Natural killer cell treated with Interleukin-12 subunit alpha and Interleukin-12 subunit beta and Interleukin-15 and Interleukin-18, amount 100 ng/mL, for 72 hours (primary cell): ENCODE measurements around the gene IKZF3. TPM values are rescaled to one million over a fixed set of nuclear protein-coding genes. Genes with fewer than 3 reads are reported as not detected.
A peak's percentile ranks its signal among the peaks of the same experiment; 100 is the strongest.
"Not testable (repeated sequence)": the region's sequence is repeated elsewhere in the genome, so short reads cannot be mapped to it uniquely, and the experiment has no call there.

Experiments used
- ATAC-seq, 2 donors: fragments of 150-1000 bp; cut with Tn5 transposase in 1 of 2; sonication (Bioruptor Pico), chemical (Tn5 transposase) in 1 of 2; 2 replicates each; pipeline ENCODE4 v1.10.0; 2021
- DNase-seq: peaks from one replicate; pipeline ENCODE4 v3.0.0; 2022; ENCODE audit warnings: low spot score
- H3K27ac Mint-ChIP-seq, 2 donors: 1 replicate in 1 of 2; 2 replicates in 1 of 2; pipeline ENCODE4 v1.8.0; 2022; ENCODE audit warnings: mixed read lengths in 2 of 2, mild to moderate bottlenecking in 1 of 2, moderate library complexity in 1 of 2
- H3K27me3 Mint-ChIP-seq, 2 donors: 1 replicate in 1 of 2; 2 replicates in 1 of 2; pipeline ENCODE4 v1.8.0; 2022; ENCODE audit warnings: mixed read lengths in 2 of 2
- H3K36me3 Mint-ChIP-seq: one replicate; pipeline ENCODE4 v1.8.0; 2022; ENCODE audit warnings: mixed read lengths
- H3K4me1 Mint-ChIP-seq, 2 donors: 1 replicate in 1 of 2; 2 replicates in 1 of 2; pipeline ENCODE4 v1.8.0; 2022; ENCODE audit warnings: low read depth in 2 of 2, mixed read lengths in 2 of 2, mild to moderate bottlenecking in 1 of 2
- H3K4me3 Mint-ChIP-seq: one replicate; pipeline ENCODE4 v1.8.0; 2022; ENCODE audit warnings: mixed read lengths
- H3K9me3 Mint-ChIP-seq: 2 replicates; pipeline ENCODE4 v1.8.0; 2022; ENCODE audit warnings: mixed read lengths
- total RNA-seq, 2 donors: library from RNA; stranded (reverse); gene quantifications; one replicate each; pipeline ENCODE4 v1.2.3, GENCODE V29; 2022

Gene IKZF3
- total RNA-seq, 2 donors from 2014 or later, result 65.5 to 80.9 TPM

DNA sequence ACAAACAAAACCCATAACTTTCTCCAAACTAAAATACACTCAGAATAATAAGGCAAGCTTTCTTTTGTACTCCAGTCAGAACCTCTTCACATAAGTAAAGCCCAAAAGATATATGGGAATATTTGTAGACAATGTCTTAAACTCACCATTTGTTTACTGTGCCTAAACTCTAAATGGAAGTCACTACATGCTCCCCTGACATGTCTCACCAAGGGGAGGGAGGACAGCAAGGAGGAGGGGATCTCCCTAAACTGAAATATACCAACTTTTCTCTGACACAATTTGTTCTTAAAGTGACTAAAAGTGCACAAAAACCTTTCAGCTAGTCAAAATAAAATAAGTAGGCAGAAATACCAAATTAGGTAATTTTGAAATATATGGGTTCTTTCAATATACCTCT, 87.9 kb downstream of the IKZF3 start:
- no peaks in the 10 kb centered on the region for H3K9me3 Mint-ChIP-seq
- H3K27me3 Mint-ChIP-seq, result no peaks in the 10 kb centered on the region
- peak overlapping the region; percentile 90 for H3K4me3 Mint-ChIP-seq
- H3K4me1 Mint-ChIP-seq, result peaks cover 68 to 76% of the 10 kb centered on the region in 2 donors
- peak overlapping the region; percentile 92 to 95 for H3K27ac Mint-ChIP-seq
- H3K36me3 Mint-ChIP-seq, result peaks cover 18% of the 10 kb centered on the region
- DNase-seq (no peak), ATAC-seq (no peak)

DNA sequence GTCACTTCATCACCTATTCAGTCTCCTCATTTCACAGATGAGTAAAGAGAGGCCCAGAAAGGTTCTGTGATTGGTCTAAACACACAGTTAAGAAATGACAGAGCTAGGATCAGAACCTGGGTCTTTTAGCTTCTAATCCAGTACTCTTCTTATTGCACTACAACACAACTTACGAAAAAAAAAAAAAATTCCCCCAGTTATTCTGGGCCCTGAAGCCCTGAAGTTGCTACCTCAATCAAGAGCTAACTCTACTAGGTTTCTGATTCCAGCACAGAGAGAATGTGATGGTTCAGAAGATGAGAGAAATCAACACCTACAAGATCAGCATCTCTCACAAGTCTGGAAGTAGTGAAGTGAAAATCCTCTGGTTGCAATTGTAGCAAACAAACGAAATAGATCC, 89.1 kb downstream of the IKZF3 start:
- peaks cover 71 to 79% of the 10 kb centered on the region in 2 donors for H3K4me1 Mint-ChIP-seq
- H3K4me3 Mint-ChIP-seq, result peak overlapping the region; percentile 90
- H3K27me3 Mint-ChIP-seq, result no peaks in the 10 kb centered on the region
- DNase-seq (no peak), ATAC-seq (peak; percentile 45 to 46)
- H3K27ac Mint-ChIP-seq, result peak overlapping the region; percentile 92 to 95
- no peaks in the 10 kb centered on the region for H3K9me3 Mint-ChIP-seq
- H3K36me3 Mint-ChIP-seq, result peaks cover 20% of the 10 kb centered on the region

DNA sequence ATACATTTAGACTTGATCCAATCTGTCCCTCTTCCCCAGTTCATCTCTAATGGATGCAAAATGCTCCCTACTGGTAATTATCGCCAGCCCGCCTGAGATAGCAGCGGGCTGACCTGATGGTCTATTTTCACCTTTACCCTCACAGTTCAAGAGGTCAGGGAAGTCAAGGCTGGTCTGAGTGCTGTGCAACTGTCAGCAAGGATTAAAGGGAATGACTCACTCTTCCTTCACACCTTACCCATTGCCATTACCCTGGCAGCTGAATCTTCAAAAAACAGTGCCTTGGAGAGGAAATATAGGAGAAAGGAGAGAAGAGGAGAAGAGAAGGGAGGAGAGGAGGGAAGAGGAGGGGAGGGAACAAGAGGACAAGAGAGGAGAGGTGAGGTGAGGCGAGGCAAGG, 90.1 kb downstream of the IKZF3 start:
- Mint-ChIP-seq H3K9me3 (no peaks in the 10 kb centered on the region), H3K4me3 (peak overlapping the region; percentile 86), H3K4me1 (peaks cover 77 to 89% of the 10 kb centered on the region in 2 donors), H3K27me3 (no peaks in the 10 kb centered on the region), H3K27ac (peak overlapping the region; percentile 92 to 95), H3K36me3 (peaks cover 22% of the 10 kb centered on the region)
- DNase-seq (no peak), ATAC-seq (peak; percentile 22 to 37)

DNA sequence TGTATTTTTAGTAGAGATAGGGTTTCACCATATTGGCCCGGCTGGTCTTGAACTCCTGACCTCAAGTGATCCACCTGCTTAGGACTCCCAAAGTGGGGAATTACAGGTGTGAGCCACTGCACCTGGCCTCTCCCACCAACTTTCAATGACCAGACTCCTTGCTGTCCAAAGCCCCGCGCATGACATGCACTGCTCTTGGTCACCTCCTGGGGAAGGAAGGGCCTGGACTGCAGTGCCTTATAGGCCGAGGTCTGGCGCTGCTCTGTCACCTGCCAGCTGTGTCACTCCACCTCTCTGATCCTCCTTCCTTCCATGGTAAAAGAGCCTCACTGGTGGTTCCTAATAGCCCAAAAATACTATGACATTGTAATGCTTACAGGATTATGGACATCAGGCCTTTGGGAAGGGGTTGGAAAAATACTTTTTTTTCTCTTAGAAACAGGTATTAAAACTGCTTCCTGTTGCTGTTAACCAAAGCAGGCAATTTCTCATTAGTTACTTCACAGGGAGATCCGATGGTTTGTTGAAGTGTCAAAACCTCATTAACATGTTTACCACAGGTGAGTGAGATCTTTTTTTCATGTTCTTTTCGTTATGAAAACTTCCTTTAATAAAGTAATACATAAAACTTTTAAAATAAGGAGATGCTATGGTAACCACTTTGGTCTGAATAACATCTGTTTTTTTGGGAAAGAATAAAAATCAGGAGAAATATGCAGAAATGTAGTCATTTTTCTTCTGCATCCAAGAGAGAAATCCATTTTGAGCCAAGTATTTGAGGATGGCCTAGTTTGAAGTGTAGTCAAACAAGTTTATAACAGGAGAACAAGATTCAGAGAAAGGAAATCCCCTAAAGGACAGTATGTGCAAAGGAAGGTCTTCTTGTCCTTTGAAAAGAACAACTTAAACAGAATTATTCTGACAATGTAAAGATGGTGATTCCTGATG, 90.9 kb downstream of the IKZF3 start:
- Mint-ChIP-seq H3K4me3 (peak overlapping the region; percentile 86), H3K36me3 (peaks cover 26% of the 10 kb centered on the region), H3K27me3 (no peaks in the 10 kb centered on the region)

DNA sequence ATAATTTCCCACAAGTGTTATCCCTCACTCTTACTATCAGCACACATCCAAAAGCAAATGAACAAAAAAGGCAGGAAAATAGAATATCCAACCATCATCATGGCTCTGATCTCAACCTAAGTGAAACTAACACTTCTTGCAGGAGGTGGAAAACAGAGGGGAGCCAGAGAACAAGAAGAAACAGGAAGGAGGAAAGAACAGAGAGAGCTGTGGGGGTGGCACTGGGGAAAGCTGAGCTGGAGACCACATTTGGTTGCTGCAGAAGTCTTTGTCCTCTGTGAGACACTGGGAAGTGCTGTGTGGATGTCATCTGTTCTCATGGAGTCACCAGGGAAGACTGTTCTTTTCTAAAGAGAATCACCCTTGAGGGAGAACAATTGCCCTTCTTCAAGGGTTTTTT, 91.7 kb downstream of the IKZF3 start:
- no peaks in the 10 kb centered on the region for H3K9me3 Mint-ChIP-seq
- peaks cover 80 to 94% of the 10 kb centered on the region in 2 donors for H3K4me1 Mint-ChIP-seq
- H3K36me3 Mint-ChIP-seq, result peaks cover 35% of the 10 kb centered on the region
- H3K27me3 Mint-ChIP-seq, result no peaks in the 10 kb centered on the region
- ATAC-seq, result no peak
- peak overlapping the region; percentile 92 to 95 for H3K27ac Mint-ChIP-seq
- no peak for DNase-seq
- peak overlapping the region; percentile 86 for H3K4me3 Mint-ChIP-seq

More for the DNA sequence above, 90.9 kb downstream of the IKZF3 start:
- peak overlapping the region; percentile 92 to 95 for H3K27ac Mint-ChIP-seq
- ATAC-seq, result no peak
- no peak for DNase-seq
- no peaks in the 10 kb centered on the region for H3K9me3 Mint-ChIP-seq
- peaks cover 82 to 94% of the 10 kb centered on the region in 2 donors for H3K4me1 Mint-ChIP-seq

DNA sequence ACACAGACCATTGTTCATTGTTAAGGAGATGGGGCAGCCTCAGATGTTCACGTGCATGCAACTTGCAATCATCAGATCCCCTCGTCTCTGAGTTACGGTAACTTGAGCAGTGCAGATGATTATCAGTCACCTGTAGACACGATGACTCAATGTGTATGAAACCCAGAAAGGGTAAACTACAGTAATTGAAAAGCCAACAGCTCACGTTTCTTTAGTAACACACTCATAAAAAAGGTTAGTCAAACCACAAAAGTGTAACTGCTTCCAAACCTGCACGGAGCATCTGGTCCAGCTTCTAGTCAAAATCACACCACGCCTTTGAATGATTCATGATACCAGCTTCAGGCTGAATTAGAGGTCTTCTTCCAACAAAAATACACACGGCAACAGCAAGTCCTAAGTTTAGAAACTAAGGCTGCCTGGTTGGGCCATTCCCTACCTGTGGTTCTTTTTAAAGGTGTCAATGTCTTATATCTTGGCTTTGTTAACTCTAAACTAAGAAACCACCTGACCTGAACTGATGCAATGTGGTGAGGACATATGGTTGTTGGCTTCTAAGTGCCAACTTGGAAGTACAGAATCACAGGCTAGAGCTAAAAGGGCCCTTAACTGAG, 94.0 kb downstream of the IKZF3 start:
- Mint-ChIP-seq H3K4me3 (peak overlapping the region; percentile 86), H3K27ac (peak overlapping the region; percentile 92 to 95), H3K9me3 (no peaks in the 10 kb centered on the region), H3K36me3 (peaks cover 55% of the 10 kb centered on the region), H3K4me1 (peaks cover 89 to 98% of the 10 kb centered on the region in 2 donors), H3K27me3 (no peaks in the 10 kb centered on the region)
- ATAC-seq (peak; percentile 77 to 80), DNase-seq (no peak)

DNA sequence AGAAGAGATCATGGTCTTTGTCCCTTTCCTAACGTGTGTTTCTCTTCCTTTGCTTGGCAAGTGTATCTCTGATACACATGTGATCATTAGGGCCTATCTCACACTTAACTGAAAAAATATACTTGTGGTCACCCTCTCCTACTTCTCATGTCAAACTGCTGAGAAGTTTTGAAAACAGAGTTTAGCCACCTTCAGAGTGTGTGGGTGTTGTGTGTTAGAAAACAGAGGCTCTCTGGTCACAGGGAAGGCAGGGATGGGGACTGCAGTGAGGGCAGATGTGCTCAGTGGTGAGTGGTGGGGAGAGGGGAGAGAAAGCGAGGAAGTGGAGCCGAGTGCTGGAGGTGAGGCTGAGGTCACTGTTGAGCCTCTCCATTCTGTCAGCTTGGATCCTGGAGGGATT, 97.0 kb downstream of the IKZF3 start:
- Mint-ChIP-seq H3K4me3 (peak overlapping the region; percentile 87), H3K36me3 (peaks cover 57% of the 10 kb centered on the region), H3K4me1 (peaks cover 76 to 86% of the 10 kb centered on the region in 2 donors), H3K27ac (peak overlapping the region; percentile 92 to 95), H3K27me3 (no peaks in the 10 kb centered on the region), H3K9me3 (no peaks in the 10 kb centered on the region)
- peak; percentile 65 to 72 for ATAC-seq
- no peak for DNase-seq

DNA sequence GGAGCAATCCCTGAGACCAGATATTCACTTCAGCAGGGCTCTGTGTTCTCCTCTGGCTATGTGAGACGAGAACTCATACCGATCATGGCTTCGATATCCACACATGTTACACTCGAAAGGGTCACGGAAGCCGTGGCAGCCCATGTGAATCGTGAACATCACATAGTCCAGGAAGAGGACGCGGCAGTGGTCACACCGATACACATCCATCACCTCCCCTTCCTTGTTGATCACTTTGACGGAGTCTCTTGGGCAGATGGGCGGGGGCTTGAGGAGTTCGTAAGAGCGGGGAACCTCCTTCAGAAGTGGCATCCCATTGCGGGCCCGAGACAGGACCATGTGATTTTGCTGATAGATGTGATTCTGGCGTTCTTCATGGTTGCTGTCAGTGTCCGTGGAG, 98.3 kb downstream of the IKZF3 start:
- peak overlapping the region; percentile 92 to 95 for H3K27ac Mint-ChIP-seq
- H3K27me3 Mint-ChIP-seq, result no peaks in the 10 kb centered on the region
- DNase-seq (no peak), ATAC-seq (no peak)
- no peaks in the 10 kb centered on the region for H3K9me3 Mint-ChIP-seq
- H3K36me3 Mint-ChIP-seq, result peaks cover 46% of the 10 kb centered on the region
- H3K4me1 Mint-ChIP-seq, result peaks cover 71 to 80% of the 10 kb centered on the region in 2 donors
- peak overlapping the region; percentile 87 for H3K4me3 Mint-ChIP-seq

DNA sequence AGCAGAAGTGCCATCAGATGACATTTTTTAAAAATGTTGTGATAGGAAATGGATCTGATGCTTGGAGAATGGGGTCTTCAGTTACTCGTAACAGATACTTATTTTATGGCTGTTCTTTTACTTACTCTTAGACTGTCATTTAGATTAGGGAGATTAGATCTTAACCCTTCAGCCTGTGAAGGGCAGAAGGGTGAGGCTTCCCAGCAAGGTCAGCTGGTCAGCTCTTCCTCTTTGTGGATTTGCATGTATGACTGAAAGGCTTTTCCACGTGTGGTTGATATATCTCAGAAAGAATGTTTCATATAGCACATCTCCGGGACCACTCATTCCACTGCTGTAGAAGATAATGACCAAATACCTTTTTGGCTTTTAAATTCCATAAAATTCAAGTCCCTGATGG, 98.9 kb downstream of the IKZF3 start:
- peak overlapping the region; percentile 87 for H3K4me3 Mint-ChIP-seq
- peak overlapping the region; percentile 92 to 95 for H3K27ac Mint-ChIP-seq
- DNase-seq, result no peak

DNA sequence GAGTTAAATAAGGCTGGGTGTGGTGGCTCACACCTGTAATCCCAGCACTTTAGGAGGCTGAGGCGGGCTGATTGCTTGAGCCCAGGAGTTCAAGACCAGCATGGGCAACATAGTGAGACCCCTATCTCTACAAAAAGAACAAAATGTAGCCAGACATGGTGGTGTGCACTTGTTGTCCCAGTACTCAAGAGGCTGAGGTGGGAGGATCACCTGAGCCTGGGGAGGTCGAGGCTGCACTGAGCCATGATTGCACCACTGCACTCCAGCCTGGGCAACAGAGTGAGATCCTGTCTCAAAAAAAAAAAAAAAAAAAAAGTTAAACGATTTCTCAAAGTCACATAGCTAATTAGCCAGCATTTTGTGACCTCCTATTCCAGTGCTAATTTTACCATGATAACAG, 99.9 kb downstream of the IKZF3 start:
- not testable (repeated sequence) for H3K27me3 Mint-ChIP-seq, DNase-seq, H3K9me3 Mint-ChIP-seq, ATAC-seq, H3K4me3 Mint-ChIP-seq
- Mint-ChIP-seq H3K36me3 (peaks cover 45% of the 10 kb centered on the region), H3K4me1 (peaks cover 66 to 73% of the 10 kb centered on the region in 2 donors), H3K27ac (peak overlapping the region; percentile 95 to 97)

More for the DNA sequence above, 98.9 kb downstream of the IKZF3 start:
- no peak for ATAC-seq
- H3K4me1 Mint-ChIP-seq, result peaks cover 68 to 75% of the 10 kb centered on the region in 2 donors
- no peaks in the 10 kb centered on the region for H3K27me3 Mint-ChIP-seq
- H3K36me3 Mint-ChIP-seq, result peaks cover 46% of the 10 kb centered on the region
- H3K9me3 Mint-ChIP-seq, result no peaks in the 10 kb centered on the region

DNA sequence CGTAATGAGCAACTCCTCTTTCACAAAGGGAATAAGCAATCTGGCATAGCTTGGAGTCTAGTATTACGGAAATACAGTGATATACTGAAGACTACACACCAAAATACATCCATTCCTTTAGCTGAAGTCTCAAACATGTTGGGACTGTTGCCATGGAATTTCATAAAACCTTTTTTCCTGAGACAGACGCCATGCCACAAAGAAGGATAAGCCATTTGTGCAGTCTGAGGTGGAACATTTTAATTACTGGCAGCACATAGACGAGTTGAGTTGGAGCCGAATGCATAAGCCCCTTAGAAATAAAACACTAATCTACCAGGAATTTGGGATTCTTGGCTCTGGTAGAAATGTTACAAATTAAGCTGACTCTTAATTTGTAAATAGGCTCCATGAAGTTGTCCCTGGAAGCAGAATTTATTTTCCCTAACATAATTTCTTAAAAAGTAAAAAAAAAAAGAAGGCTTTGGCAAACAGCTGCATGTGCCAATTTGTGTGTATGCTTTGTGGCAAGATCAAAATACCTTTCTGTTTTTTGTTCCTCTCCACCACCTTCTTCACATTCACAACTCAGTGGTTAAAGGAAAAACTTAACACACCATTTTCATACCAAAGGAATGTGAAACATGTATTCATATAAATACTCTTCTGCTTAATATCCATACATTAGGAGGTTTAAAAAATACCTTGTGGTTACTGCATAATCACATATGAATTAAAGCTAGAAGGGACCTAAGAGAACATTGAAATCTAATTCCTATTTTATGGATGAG, 100.9 kb downstream of the IKZF3 start:
- no peaks in the 10 kb centered on the region for H3K27me3 Mint-ChIP-seq
- DNase-seq, result no peak
- peaks cover 68 to 74% of the 10 kb centered on the region in 2 donors for H3K4me1 Mint-ChIP-seq
- ATAC-seq, result no peak
- peak overlapping the region; percentile 13 for H3K4me3 Mint-ChIP-seq
- H3K9me3 Mint-ChIP-seq, result no peaks in the 10 kb centered on the region
- peak overlapping the region; percentile 97 to 98 for H3K27ac Mint-ChIP-seq
- H3K36me3 Mint-ChIP-seq, result peaks cover 39% of the 10 kb centered on the region

DNA sequence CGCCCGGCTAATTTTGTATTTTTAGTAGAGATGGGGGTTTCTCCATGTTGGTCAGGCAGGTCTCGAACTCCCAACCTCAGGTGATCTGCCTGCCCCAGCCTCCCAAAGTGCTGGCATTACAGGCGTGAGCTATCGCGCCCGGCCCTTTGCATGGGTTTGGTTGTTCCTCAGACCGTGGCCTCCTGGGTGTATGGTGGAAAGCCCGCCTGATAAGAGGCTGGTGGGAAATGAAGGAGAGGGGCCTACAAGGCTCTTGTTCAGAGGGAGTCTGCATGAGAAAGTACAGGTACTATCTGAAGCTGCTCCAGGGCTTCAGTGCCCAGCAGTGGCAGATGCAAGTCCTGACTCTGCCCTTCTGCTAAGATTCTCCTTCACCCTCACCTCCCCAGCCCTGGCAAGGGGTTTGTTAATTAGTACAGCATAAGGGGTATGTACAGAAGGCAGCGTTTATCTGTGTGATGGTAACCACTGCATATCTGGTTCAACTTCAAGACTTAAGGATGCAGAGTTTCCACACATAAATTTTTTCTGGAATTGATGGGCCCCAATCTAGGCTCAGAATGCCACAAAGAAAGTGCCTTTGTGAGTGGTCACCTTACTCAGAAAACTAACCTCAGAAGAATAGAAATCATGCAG, 102.1 kb downstream of the IKZF3 start:
- Mint-ChIP-seq H3K4me3 (peak overlapping the region; percentile 30), H3K36me3 (peaks cover 27% of the 10 kb centered on the region), H3K9me3 (no peaks in the 10 kb centered on the region), H3K4me1 (peaks cover 70 to 74% of the 10 kb centered on the region in 2 donors), H3K27me3 (no peaks in the 10 kb centered on the region), H3K27ac (peak overlapping the region; percentile 97 to 98)
- ATAC-seq (no peak), DNase-seq (no peak)

DNA sequence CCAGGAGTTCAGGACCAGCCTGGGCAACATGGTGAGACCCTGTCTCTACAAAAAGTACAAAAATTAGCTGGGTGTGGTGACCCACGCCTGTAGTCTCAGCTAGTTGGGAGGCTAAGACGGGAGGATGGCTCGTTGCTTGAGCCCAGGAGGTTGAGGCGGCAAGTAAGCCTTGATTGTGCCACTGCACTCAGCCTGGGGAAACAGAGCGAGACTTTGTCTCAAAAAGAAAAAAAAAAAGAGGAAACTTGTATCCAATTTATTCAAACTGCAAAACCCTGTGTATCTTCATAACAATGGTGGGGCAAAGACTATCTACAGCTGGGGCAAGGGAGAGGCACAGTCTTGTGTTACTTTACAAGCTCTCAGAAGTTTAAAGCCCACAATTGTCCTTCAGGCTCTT, 104.9 kb downstream of the IKZF3 start:
- no peak for DNase-seq
- H3K4me3 Mint-ChIP-seq, result peak overlapping the region; percentile 96
- H3K9me3 Mint-ChIP-seq, result no peaks in the 10 kb centered on the region
- peaks cover 68 to 71% of the 10 kb centered on the region in 2 donors for H3K4me1 Mint-ChIP-seq
- H3K27ac Mint-ChIP-seq, result peak overlapping the region; percentile 97 to 98
- H3K36me3 Mint-ChIP-seq, result peaks cover 5% of the 10 kb centered on the region
- no peak for ATAC-seq
- no peaks in the 10 kb centered on the region for H3K27me3 Mint-ChIP-seq
